Gastrocnemius medialis (tissue), 4 donors: Measurements from ENCODE around the gene RABGEF1.
"Not testable (repeated sequence)": the region's sequence is repeated elsewhere in the genome, so short reads cannot be mapped to it uniquely, and the experiment has no call there.

Source experiments
- CTCF ChIP-seq, 5 experiments: fragments of 450-650 bp in 3 of 5; fragments of 200-600 bp in 2 of 5; sonication (generic) in 2 of 5; IDR thresholded peaks in 4 of 5; conservative IDR thresholded peaks in 1 of 5; 1 replicate in 4 of 5; 2 replicates in 1 of 5; pipeline ENCODE4 v1.5.1; 2016 to 2019; ENCODE audit warnings: antibody characterized with exemption in 5 of 5, mild to moderate bottlenecking in 3 of 5, moderate library complexity in 3 of 5
- POLR2A ChIP-seq, 2 donors: fragments of 450-650 bp; IDR thresholded peaks; one replicate each; pipeline ENCODE4 v1.6.1; 2017; ENCODE audit warnings: antibody characterized with exemption in 2 of 2, mild to moderate bottlenecking in 2 of 2, moderate library complexity in 2 of 2

- not testable (repeated sequence) for TF ChIP-seq CTCF (IDR thresholded peaks at IDR 0.05 in 4 of 5, conservative IDR thresholded peaks at IDR 0.05 in 1 of 5); POLR2A (IDR thresholded peaks at IDR 0.05)
Observed at GRCh38 chr7:66817956-66818355, 77.4 kb downstream of the RABGEF1 start.
